UCSD-AML1 (cell line): ENCODE results near the gene PRKG1.
"Not testable (repeated sequence)": the region's sequence is repeated elsewhere in the genome, so short reads cannot be mapped to it uniquely, and the experiment has no call there.

Experiments
- DNase-seq: peaks from one replicate; lab custom pipeline; 2025; ENCODE audit not compliant: unreplicated experiment; lab: John Stamatoyannopoulos, UW

The PRKG1 gene

GRCh38 chr10:51318399-51319172 is 244.3 kb downstream of the PRKG1 start:
- DNase-seq = no peak

- no peak for DNase-seq
These were observed 244.8 kb downstream of the PRKG1 start for GRCh38 chr10:51319173-51319435.

DNA sequence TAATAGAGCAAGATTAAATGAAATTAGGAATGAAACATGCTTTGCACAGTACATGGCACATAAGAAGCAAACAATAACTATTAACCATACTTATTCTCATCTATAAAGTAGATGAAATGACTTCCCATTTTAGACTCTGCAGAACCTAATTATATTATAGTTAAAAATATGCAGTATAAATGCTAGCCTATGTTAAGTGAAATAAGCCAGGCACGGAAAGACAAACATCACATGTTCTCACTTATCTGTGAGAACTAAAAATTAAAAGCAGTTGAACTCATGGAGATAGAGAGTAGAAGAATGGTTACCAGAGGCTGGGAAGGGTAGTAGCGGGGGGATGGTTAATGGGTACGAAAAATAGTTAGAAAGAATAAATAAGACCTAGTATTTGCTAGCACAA is 247.0 kb downstream of the PRKG1 start:
- no peak for DNase-seq

- no peak for DNase-seq
These were observed 247.7 kb downstream of the PRKG1 start for GRCh38 chr10:51321980-51322379.

DNA sequence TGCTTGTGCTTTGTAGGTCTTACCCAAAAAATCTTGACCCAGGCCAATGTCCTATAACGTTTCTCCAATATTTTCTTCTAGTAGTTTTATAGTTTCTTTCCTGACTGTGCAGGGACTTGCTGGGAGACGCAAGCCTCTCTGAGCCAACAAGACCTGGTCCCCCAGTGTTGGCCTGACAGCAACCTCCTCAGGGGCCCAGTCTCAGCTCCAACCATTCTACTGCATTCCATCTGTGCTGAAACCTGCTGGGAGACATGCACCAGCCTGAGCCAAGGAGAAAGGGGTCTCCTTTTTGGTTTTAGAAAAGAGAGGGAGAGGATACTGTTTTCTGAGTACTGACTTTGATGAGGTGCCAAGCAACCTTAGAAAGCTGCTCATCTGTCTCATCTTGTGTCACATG is 251.4 kb downstream of the PRKG1 start:
- DNase-seq = no peak

GRCh38 chr10:51326174-51326573 is 251.9 kb downstream of the PRKG1 start:
- DNase-seq = no peak

GRCh38 chr10:51327432-51327831 is 253.1 kb downstream of the PRKG1 start:
- DNase-seq = no peak

- no peak for DNase-seq
These were observed 266.1 kb downstream of the PRKG1 start for GRCh38 chr10:51340366-51340765.

DNA sequence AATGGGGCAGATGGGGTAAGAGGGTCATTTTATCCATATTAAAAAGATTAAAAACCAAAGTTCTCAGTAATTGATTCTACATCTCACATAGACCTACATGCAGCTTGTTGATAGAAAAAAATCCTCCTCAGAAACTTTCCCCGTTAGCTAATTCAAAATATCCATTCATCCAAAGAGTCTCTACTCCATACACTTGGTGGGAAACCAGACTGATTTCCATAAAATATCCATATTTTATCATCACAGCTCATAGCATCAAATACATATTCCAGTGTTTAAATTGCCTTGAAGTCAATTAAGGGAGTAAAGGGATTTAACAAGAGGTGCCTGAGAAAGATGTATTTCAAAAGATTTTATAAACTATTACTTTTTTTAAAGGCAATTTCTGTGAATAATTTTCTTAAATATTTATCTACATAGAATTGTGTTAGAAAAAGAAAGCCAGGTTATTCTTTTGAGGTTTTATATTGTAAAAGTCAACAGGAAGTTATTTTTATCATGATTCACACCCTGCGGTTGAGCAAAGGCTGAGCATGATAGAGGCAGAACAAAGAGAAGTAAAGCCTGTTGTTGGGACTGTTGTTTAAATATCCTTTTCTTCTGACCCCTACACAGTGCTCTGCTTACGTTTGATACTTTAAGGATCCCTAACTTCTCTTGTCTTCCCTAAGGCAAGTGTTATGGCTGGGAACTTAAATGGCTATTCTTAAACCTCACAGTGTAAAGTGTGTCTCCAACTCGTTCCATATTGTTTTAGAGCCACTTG is 266.7 kb downstream of the PRKG1 start:
- no peak for DNase-seq

- not testable (repeated sequence) for DNase-seq
These were observed 267.5 kb downstream of the PRKG1 start for GRCh38 chr10:51341745-51342144.

DNA sequence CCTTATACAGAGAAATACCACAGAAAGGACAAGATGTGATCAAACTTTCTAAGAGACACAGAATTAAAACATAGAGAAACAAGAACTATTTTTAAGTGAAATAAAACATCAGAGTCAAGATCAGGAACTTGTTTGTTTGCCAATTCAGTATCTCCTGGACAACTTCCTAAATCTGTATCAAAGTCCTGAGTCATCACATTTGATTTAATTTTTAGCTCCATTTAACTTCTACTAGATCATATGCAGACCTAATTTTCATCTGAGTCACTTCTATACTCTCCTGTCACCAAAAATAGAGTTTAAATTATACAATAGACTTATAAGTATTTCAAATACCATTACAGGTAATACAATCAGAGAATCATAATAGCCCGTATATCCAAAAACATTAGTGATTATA is 268.1 kb downstream of the PRKG1 start:
- no peak for DNase-seq

DNA sequence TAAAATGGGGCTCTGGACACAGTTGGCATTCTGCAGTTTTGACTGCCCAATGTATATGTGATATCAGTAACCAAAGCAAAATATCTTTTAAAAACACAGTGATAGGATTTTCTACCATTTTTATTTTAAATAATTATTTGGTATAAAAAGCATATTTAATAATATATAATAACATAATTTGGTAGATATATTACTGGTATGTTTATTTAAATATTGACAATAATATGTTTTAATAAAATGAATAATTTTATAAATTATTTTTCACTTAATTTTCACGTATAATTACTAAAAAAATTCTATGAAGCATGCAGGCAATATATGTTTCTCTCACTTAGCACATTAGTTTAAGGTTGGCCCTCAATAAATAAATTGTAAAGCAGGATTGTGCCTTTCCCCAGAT is 269.1 kb downstream of the PRKG1 start:
- no peak for DNase-seq

GRCh38 chr10:51344371-51344770 is 270.1 kb downstream of the PRKG1 start:
- no peak for DNase-seq

DNA sequence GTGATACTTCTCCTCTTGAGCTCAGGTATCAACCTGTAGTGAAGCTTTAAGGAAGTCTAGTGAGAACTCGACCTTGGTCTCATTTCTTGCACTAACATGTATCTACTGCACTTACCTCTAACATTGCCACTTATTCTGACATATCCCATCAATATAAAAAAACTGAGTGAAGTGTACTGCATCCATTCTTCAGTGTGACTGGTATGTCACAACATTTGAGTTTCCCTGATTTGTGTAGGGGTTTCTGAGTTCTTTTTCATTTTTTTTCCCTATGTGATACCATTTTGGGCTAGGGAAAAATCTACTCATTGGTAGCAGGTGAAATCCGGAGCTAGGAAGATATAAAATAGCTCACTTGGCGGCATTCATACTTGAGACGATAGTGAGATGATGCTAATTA is 274.3 kb downstream of the PRKG1 start:
- DNase-seq = no peak

- DNase-seq = no peak
These were observed 282.9 kb downstream of the PRKG1 start for GRCh38 chr10:51357170-51357569.

DNA sequence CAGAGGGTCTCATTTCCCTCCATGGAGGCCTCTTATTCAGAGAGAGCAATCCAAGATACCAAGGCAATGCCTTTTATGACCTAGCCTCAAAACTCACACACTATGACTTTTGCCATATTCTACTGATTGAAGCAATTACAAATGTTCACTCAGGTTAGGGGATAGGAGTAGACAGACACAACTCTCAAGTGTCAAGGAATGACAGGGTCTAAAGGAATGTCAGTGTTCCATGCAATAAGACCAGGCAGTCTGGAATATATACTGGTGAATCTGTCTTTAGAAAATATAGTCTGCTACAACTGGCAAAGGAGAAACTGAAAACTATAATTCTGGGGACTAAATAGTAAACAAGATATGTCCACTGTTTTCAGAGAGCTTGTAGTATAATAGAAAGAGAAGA is 283.9 kb downstream of the PRKG1 start:
- no peak for DNase-seq

GRCh38 chr10:51363415-51363814 is 289.1 kb downstream of the PRKG1 start:
- no peak for DNase-seq

- DNase-seq = no peak
These were observed 290.4 kb downstream of the PRKG1 start for GRCh38 chr10:51364674-51365073.

- DNase-seq = no peak
These were observed 291.8 kb downstream of the PRKG1 start for GRCh38 chr10:51366044-51366443.

DNA sequence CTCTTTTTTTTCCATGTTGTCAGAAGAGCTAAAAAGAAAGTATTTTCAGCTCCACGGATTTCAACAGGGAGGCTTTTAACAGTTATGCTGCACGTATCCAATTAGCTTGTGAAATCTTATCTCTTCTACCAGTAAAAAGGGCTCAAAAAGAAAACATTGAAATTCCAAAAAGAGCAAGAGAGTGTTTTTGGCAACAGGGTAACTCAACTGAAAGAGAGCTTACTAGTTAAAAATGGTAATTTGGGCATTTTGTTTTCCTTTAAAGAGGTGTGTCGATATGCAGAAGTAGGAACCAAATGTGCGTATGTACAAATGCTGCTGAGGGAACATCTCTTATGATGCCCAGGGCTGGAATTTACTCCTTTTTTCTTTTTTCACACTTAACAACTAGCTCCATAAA is 292.8 kb downstream of the PRKG1 start:
- DNase-seq = no peak

- no peak for DNase-seq
These were observed 293.4 kb downstream of the PRKG1 start for GRCh38 chr10:51367694-51368093.

- DNase-seq = no peak
These were observed 294.7 kb downstream of the PRKG1 start for GRCh38 chr10:51368943-51369342.

- DNase-seq = no peak
These were observed 295.6 kb downstream of the PRKG1 start for GRCh38 chr10:51369903-51370302.
